Neutrophil (primary cell): Measurements from ENCODE around the gene DSCAML1.

ENCODE experiments used
- H3K27ac ChIP-seq: fragments of 200-600 bp; sonication (generic); 2 replicates; pipeline ENCODE4 v1.5.1; 2016; ENCODE audit warnings: mild to moderate bottlenecking, moderate library complexity
- H3K27me3 ChIP-seq: fragments of 200-600 bp; sonication (generic); 2 replicates; pipeline ENCODE4 v1.6.0; 2016; ENCODE audit warnings: mild to moderate bottlenecking
- H3K36me3 ChIP-seq: fragments of 200-600 bp; sonication (generic); 2 replicates; pipeline ENCODE4 v1.5.1; 2017
- H3K4me1 ChIP-seq, 2 experiments: fragments of 200-600 bp in 1 of 2; sonication (generic) in 1 of 2; 1 replicate in 1 of 2; 2 replicates in 1 of 2; pipeline versions ENCODE4 v1.5.1 to v1.6.1; 2013 to 2016; ENCODE audit warnings: low read depth in 1 of 2, low read length in 1 of 2, mild to moderate bottlenecking in 1 of 2, moderate library complexity in 1 of 2; ENCODE audit not compliant: control insufficient read depth in 1 of 2, insufficient read depth in 1 of 2
- H3K4me3 ChIP-seq, 2 experiments: fragments of 200-600 bp in 1 of 2; sonication (generic) in 1 of 2; 1 replicate in 1 of 2; 2 replicates in 1 of 2; pipeline ENCODE4 v1.5.1; 2013 to 2016; ENCODE audit warnings: low read depth in 1 of 2, low read length in 1 of 2, mild to moderate bottlenecking in 1 of 2, moderate library complexity in 1 of 2
- H3K9me3 ChIP-seq: fragments of 200-600 bp; sonication (generic); 2 replicates; pipeline ENCODE4 v1.5.1; 2016
- CTCF ChIP-seq: fragments of 200-600 bp; sonication (generic); IDR thresholded peaks from 2 replicates; pipeline ENCODE4 v1.5.1; 2016; ENCODE audit warnings: antibody characterized with exemption

The DSCAML1 gene

GRCh38 chr11:117550466-117550865 lies 246.6 kb downstream of the DSCAML1 start:
- no peak for TF ChIP-seq CTCF
- no peaks in the 10 kb centered on the region for H3K4me1 ChIP-seq
- H3K9me3 ChIP-seq: no peaks in the 10 kb centered on the region
- no peak overlapping the region for H3K4me3 ChIP-seq
- no peak overlapping the region for H3K27ac ChIP-seq
- H3K27me3 ChIP-seq: peaks cover 8% of the 10 kb centered on the region
- no peaks in the 10 kb centered on the region for H3K36me3 ChIP-seq

- no peaks in the 10 kb centered on the region for H3K9me3 ChIP-seq
- no peak overlapping the region for H3K27ac ChIP-seq
- no peak overlapping the region for H3K4me3 ChIP-seq
- H3K36me3 ChIP-seq: no peaks in the 10 kb centered on the region
- peaks cover 8% of the 10 kb centered on the region for H3K27me3 ChIP-seq
- H3K4me1 ChIP-seq: no peaks in the 10 kb centered on the region
- TF ChIP-seq CTCF: no peak
Observed at GRCh38 chr11:117549417-117549816, 247.6 kb downstream of the DSCAML1 start.

GRCh38 chr11:117548876-117549275 lies 248.1 kb downstream of the DSCAML1 start:
- Histone ChIP-seq H3K4me3 (no peak overlapping the region), H3K36me3 (no peaks in the 10 kb centered on the region), H3K4me1 (no peaks in the 10 kb centered on the region), H3K27me3 (peaks cover 8% of the 10 kb centered on the region), H3K9me3 (no peaks in the 10 kb centered on the region), H3K27ac (no peak overlapping the region)
- TF ChIP-seq CTCF: no peak

GRCh38 chr11:117547946-117548345 lies 249.1 kb downstream of the DSCAML1 start:
- H3K9me3 ChIP-seq: no peaks in the 10 kb centered on the region
- TF ChIP-seq CTCF: no peak
- no peak overlapping the region for H3K4me3 ChIP-seq
- H3K4me1 ChIP-seq: no peaks in the 10 kb centered on the region
- no peaks in the 10 kb centered on the region for H3K36me3 ChIP-seq
- peaks cover 8% of the 10 kb centered on the region for H3K27me3 ChIP-seq
- no peak overlapping the region for H3K27ac ChIP-seq

GRCh38 chr11:117547195-117547850 lies 249.7 kb downstream of the DSCAML1 start:
- Histone ChIP-seq H3K27me3 (peaks cover 4% of the 10 kb centered on the region), H3K36me3 (no peaks in the 10 kb centered on the region), H3K27ac (no peak overlapping the region), H3K4me1 (no peaks in the 10 kb centered on the region), H3K4me3 (no peak overlapping the region), H3K9me3 (no peaks in the 10 kb centered on the region)
- TF ChIP-seq CTCF: no peak
